ENCODE results near the gene RELCH.

Gene RELCH

DNA sequence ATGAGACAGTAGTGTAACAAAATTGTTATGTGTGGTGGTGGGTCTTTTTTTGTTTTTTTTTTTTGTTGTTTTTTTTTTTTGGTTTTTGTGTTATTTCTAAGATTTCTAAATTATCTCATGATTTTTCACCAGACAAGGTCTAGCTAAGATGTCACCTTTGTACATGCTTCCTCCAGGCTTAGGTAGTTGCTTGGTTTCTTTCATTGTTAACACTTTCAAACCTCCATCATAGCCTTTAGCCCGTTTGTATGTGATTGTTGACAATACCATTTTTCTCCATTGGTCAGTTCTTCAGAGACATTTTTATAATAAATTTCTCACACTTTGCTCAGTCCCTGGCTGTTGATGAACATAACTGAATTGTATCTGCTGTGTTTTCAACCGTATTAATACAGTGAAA lies 2.2 kb downstream of the RELCH start:
- H2BK15ac ChIP-seq (ENCODE audit: low read length), result no peak overlapping the region
- H3K4ac ChIP-seq (ENCODE audit: low read length), result no peak overlapping the region
- H3K27me3 ChIP-seq (ENCODE audit: control insufficient read depth in 3 of 3, insufficient read depth in 3 of 3, low read depth in 1 of 3, low read length in 3 of 3), result no peaks in the 10 kb centered on the region
- H2BK5ac ChIP-seq (ENCODE audit: low read length), result no peak overlapping the region
- peak overlapping the region in 1 of 2 donors; percentile 100 for H3K4me3 ChIP-seq (ENCODE audit: low read length in 2 of 2)
- H4K8ac ChIP-seq (ENCODE audit: low read depth, low read length), result no peak overlapping the region
- no CpG with 5 or more reads among the region's 2 CpGs for whole genome bisulfite sequencing, 2 donors (ENCODE audit: extremely low coverage in 2 of 2, insufficient read length in 2 of 2, insufficient replicate concordance in 1 of 2)
- no peak overlapping the region for H2AK5ac ChIP-seq (ENCODE audit: low read depth, low read length)
- peaks cover 0 to 13% of the 10 kb centered on the region in 2 donors for H3K9me3 ChIP-seq (replicated peaks in 1 of 2; ENCODE audit: control insufficient read depth in 2 of 2, insufficient read depth in 1 of 2, low read depth in 1 of 2, low read length in 2 of 2)
- H3K4me1 ChIP-seq (ENCODE audit: control insufficient read depth in 2 of 2, insufficient read depth in 1 of 2, low read depth in 1 of 2, low read length in 2 of 2), result peaks cover 0 to 6% of the 10 kb centered on the region in 2 donors
- H3K36me3 ChIP-seq (replicated peaks in 1 of 2; ENCODE audit: control insufficient read depth in 2 of 2, insufficient read depth in 2 of 2, low read length in 2 of 2), result peaks cover 0 to 3% of the 10 kb centered on the region in 2 donors
- no peak overlapping the region for H2BK12ac ChIP-seq (ENCODE audit: low read length)
- DNase-seq (ENCODE audit: low spot score), result no peak
- no peak overlapping the region for H3K9ac ChIP-seq (ENCODE audit: low read depth, low read length, poor library complexity)
- no peak overlapping the region for H3K27ac ChIP-seq (replicated peaks; ENCODE audit: low read length)
- no peak overlapping the region for H2AFZ ChIP-seq (ENCODE audit: low read length)
- no peak overlapping the region for H2BK120ac ChIP-seq (ENCODE audit: low read depth, low read length)
- no peak overlapping the region for H4K91ac ChIP-seq (ENCODE audit: low read depth, low read length, poor library complexity)
- H3K79me1 ChIP-seq (ENCODE audit: low read depth, low read length), result peaks cover 9% of the 10 kb centered on the region
- H3K4me2 ChIP-seq (ENCODE audit: insufficient read depth, low read length, poor library complexity, severe bottlenecking), result no peak overlapping the region
- no peak overlapping the region for H3K14ac ChIP-seq (ENCODE audit: low read length)
- no peak overlapping the region for H3K23ac ChIP-seq (ENCODE audit: low read depth, low read length, poor library complexity)
- H3K18ac ChIP-seq (ENCODE audit: low read length), result no peak overlapping the region

DNA sequence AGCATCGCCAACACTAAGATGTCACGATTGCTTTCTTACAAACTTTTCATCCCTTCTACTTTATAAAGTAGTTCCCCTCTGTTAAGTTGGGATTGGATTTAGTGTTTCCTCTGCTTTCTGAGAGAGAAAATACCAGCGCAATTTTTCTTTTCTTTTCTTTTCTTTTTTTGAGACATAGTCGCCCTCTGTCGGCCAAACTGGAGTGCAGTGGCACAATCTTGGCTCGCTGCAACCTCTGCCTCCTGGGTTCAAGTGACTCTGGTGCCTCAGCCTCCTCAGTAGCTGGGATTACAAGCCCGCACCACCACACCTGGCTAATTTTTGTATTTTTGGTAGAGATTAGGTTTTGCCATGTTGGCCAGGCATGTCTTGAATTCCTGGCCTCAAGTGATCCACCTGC lies 9.0 kb downstream of the RELCH start:
- Histone ChIP-seq H3K27ac (replicated peaks; ENCODE audit: low read length) (no peak overlapping the region), H2BK15ac (ENCODE audit: low read length) (no peak overlapping the region), H3K4ac (ENCODE audit: low read length) (no peak overlapping the region), H3K18ac (ENCODE audit: low read length) (no peak overlapping the region), H3K4me2 (ENCODE audit: insufficient read depth, low read length, poor library complexity, severe bottlenecking) (no peak overlapping the region), H3K36me3 (replicated peaks in 1 of 2; ENCODE audit: control insufficient read depth in 2 of 2, insufficient read depth in 2 of 2, low read length in 2 of 2) (no peaks in the 10 kb centered on the region), H2BK12ac (ENCODE audit: low read length) (no peak overlapping the region), H3K9me3 (replicated peaks in 1 of 2; ENCODE audit: control insufficient read depth in 2 of 2, insufficient read depth in 1 of 2, low read depth in 1 of 2, low read length in 2 of 2) (peaks cover 0 to 8% of the 10 kb centered on the region in 2 donors), H2BK5ac (ENCODE audit: low read length) (no peak overlapping the region), H3K4me3 (ENCODE audit: low read length in 2 of 2) (no peak overlapping the region), H4K8ac (ENCODE audit: low read depth, low read length) (no peak overlapping the region), H2BK120ac (ENCODE audit: low read depth, low read length) (no peak overlapping the region), H3K23ac (ENCODE audit: low read depth, low read length, poor library complexity) (no peak overlapping the region), H3K9ac (ENCODE audit: low read depth, low read length, poor library complexity) (no peak overlapping the region), H3K79me1 (ENCODE audit: low read depth, low read length) (peaks cover 3% of the 10 kb centered on the region), H2AFZ (ENCODE audit: low read length) (no peak overlapping the region), H4K91ac (ENCODE audit: low read depth, low read length, poor library complexity) (no peak overlapping the region), H2AK5ac (ENCODE audit: low read depth, low read length) (no peak overlapping the region), H3K14ac (ENCODE audit: low read length) (no peak overlapping the region), H3K4me1 (ENCODE audit: control insufficient read depth in 2 of 2, insufficient read depth in 1 of 2, low read depth in 1 of 2, low read length in 2 of 2) (no peaks in the 10 kb centered on the region), H3K27me3 (ENCODE audit: control insufficient read depth in 3 of 3, insufficient read depth in 3 of 3, low read depth in 1 of 3, low read length in 3 of 3) (no peaks in the 10 kb centered on the region)
- no peak for DNase-seq (ENCODE audit: low spot score)
- no CpG with 5 or more reads among the region's 7 CpGs for WGBS, 2 donors (ENCODE audit: extremely low coverage in 2 of 2, insufficient read length in 2 of 2, insufficient replicate concordance in 1 of 2)

DNA sequence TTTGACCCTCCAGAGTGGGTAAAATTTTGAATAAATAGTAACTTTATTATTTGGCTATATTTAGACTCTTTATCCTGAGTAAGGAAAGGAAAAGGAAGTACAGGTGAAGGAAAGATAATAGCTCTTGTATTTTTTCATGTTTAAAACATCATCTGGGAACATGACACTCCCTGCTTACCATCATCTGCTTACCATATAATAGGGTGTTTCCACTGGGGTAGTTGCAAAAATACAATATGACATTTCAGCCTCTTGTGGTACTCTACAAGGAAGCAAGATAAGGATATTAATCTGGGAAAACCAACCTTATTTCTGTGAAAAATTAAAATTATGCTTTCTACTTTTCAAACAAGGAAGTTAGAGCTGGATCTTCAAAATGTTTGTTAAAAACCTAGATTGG lies 9.9 kb downstream of the RELCH start:
- no peak overlapping the region for H4K8ac ChIP-seq (ENCODE audit: low read depth, low read length)
- no peak overlapping the region for H2BK120ac ChIP-seq (ENCODE audit: low read depth, low read length)
- no peak overlapping the region for H3K4ac ChIP-seq (ENCODE audit: low read length)
- no peak overlapping the region for H3K23ac ChIP-seq (ENCODE audit: low read depth, low read length, poor library complexity)
- H2BK5ac ChIP-seq (ENCODE audit: low read length), result no peak overlapping the region
- H3K9ac ChIP-seq (ENCODE audit: low read depth, low read length, poor library complexity), result no peak overlapping the region
- no peak overlapping the region for H2BK12ac ChIP-seq (ENCODE audit: low read length)
- H2BK15ac ChIP-seq (ENCODE audit: low read length), result no peak overlapping the region
- no peak overlapping the region for H3K27ac ChIP-seq (replicated peaks; ENCODE audit: low read length)
- H3K14ac ChIP-seq (ENCODE audit: low read length), result no peak overlapping the region
- H3K18ac ChIP-seq (ENCODE audit: low read length), result no peak overlapping the region
- no peak overlapping the region for H4K91ac ChIP-seq (ENCODE audit: low read depth, low read length, poor library complexity)
- H3K4me2 ChIP-seq (ENCODE audit: insufficient read depth, low read length, poor library complexity, severe bottlenecking), result no peak overlapping the region
- no peak overlapping the region for H2AFZ ChIP-seq (ENCODE audit: low read length)
- H3K4me1 ChIP-seq (ENCODE audit: control insufficient read depth in 2 of 2, insufficient read depth in 1 of 2, low read depth in 1 of 2, low read length in 2 of 2), result no peaks in the 10 kb centered on the region
- no peaks in the 10 kb centered on the region for H3K79me1 ChIP-seq (ENCODE audit: low read depth, low read length)
- peaks cover 0 to 3% of the 10 kb centered on the region in 2 donors for H3K9me3 ChIP-seq (replicated peaks in 1 of 2; ENCODE audit: control insufficient read depth in 2 of 2, insufficient read depth in 1 of 2, low read depth in 1 of 2, low read length in 2 of 2)
- H3K36me3 ChIP-seq (replicated peaks in 1 of 2; ENCODE audit: control insufficient read depth in 2 of 2, insufficient read depth in 2 of 2, low read length in 2 of 2), result no peaks in the 10 kb centered on the region
- no peak for DNase-seq (ENCODE audit: low spot score)
- H2AK5ac ChIP-seq (ENCODE audit: low read depth, low read length), result no peak overlapping the region
- H3K27me3 ChIP-seq (ENCODE audit: control insufficient read depth in 3 of 3, insufficient read depth in 3 of 3, low read depth in 1 of 3, low read length in 3 of 3), result no peaks in the 10 kb centered on the region
- H3K4me3 ChIP-seq (ENCODE audit: low read length in 2 of 2), result no peak overlapping the region

DNA sequence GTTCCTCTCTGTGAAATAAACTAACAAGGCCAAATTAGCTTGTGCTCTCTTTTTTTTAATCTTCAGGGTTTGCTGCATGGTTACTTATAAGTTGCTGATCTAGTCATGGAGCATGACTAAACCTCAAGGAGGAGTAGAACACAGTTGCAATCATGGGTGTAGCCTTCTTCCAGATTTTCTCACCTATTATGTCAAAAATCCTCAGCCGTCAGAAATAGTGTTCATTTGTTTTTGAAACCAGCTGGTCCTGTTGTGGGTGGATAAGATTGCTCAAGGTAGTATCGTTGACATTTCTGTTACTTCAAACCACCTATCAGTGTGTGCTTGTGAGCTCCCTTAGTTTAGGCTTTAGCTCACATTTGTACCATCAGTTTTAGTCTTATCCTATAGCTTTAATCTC lies 11.2 kb downstream of the RELCH start:
- Histone ChIP-seq H3K4me3 (ENCODE audit: low read length in 2 of 2) (no peak overlapping the region), H2BK120ac (ENCODE audit: low read depth, low read length) (no peak overlapping the region), H3K4me2 (ENCODE audit: insufficient read depth, low read length, poor library complexity, severe bottlenecking) (no peak overlapping the region), H3K23ac (ENCODE audit: low read depth, low read length, poor library complexity) (no peak overlapping the region), H4K91ac (ENCODE audit: low read depth, low read length, poor library complexity) (no peak overlapping the region), H3K4ac (ENCODE audit: low read length) (no peak overlapping the region), H3K27ac (replicated peaks; ENCODE audit: low read length) (no peak overlapping the region), H3K18ac (ENCODE audit: low read length) (no peak overlapping the region), H3K9me3 (replicated peaks in 1 of 2; ENCODE audit: control insufficient read depth in 2 of 2, insufficient read depth in 1 of 2, low read depth in 1 of 2, low read length in 2 of 2) (no peaks in the 10 kb centered on the region), H2BK5ac (ENCODE audit: low read length) (no peak overlapping the region), H3K36me3 (replicated peaks in 1 of 2; ENCODE audit: control insufficient read depth in 2 of 2, insufficient read depth in 2 of 2, low read length in 2 of 2) (no peaks in the 10 kb centered on the region), H3K79me1 (ENCODE audit: low read depth, low read length) (no peaks in the 10 kb centered on the region), H3K4me1 (ENCODE audit: control insufficient read depth in 2 of 2, insufficient read depth in 1 of 2, low read depth in 1 of 2, low read length in 2 of 2) (no peaks in the 10 kb centered on the region), H2BK12ac (ENCODE audit: low read length) (no peak overlapping the region), H4K8ac (ENCODE audit: low read depth, low read length) (no peak overlapping the region), H3K9ac (ENCODE audit: low read depth, low read length, poor library complexity) (no peak overlapping the region), H3K27me3 (ENCODE audit: control insufficient read depth in 3 of 3, insufficient read depth in 3 of 3, low read depth in 1 of 3, low read length in 3 of 3) (no peaks in the 10 kb centered on the region), H2AFZ (ENCODE audit: low read length) (no peak overlapping the region), H3K14ac (ENCODE audit: low read length) (no peak overlapping the region), H2BK15ac (ENCODE audit: low read length) (no peak overlapping the region), H2AK5ac (ENCODE audit: low read depth, low read length) (no peak overlapping the region)
- WGBS, 2 donors (ENCODE audit: extremely low coverage in 2 of 2, insufficient read length in 2 of 2, insufficient replicate concordance in 1 of 2), result no CpG with 5 or more reads among the region's 2 CpGs
- no peak for DNase-seq (ENCODE audit: low spot score)

Data from neuronal stem cell (in vitro differentiated cells).